GM18858 (cell line): ENCODE measurements around the gene SSX2.
"Not testable (repeated sequence)": the region's sequence is repeated elsewhere in the genome, so short reads cannot be mapped to it uniquely, and the experiment has no call there.

ENCODE experiments used
- ATAC-seq: cut with Tn5 transposase; IDR thresholded peaks from one replicate; pipeline ENCODE4 v1.9.1; 2021; ENCODE audit not compliant: unreplicated experiment

SSX2 gene

DNA sequence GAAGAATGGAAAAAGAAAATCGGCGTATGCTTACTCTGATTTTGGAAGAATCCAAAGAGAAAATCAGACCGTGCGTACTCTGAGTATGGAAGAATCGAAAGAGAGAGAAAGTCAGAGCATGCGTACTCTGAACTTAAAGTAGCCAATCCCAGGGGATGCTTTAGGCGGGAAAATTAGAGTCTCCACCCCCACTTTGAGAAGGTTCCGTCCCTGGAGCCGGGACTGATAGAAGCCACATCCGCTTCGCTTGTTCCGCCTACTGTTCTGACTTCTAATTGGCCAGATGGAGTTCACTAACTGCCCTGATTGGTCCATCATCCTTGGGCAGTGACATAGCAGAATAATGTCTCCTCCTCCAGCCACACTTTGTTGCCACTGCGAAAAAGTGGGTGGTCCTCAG lies at the start of gene SSX2:
TSS of gene SSX2 (minus strand) at position 101 of the 400 bp plus-strand sequence. CDS start 1,429 bp downstream, outside the sequence.
- ATAC-seq, result not testable (repeated sequence)

DNA sequence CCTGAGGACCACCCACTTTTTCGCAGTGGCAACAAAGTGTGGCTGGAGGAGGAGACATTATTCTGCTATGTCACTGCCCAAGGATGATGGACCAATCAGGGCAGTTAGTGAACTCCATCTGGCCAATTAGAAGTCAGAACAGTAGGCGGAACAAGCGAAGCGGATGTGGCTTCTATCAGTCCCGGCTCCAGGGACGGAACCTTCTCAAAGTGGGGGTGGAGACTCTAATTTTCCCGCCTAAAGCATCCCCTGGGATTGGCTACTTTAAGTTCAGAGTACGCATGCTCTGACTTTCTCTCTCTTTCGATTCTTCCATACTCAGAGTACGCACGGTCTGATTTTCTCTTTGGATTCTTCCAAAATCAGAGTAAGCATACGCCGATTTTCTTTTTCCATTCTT lies 44.0 kb upstream of the SSX2 start, which contains the start of gene SSX2B:
TSS of gene SSX2B (plus strand) at position 301 of the 400 bp plus-strand sequence. CDS start 1,429 bp downstream, outside the sequence.
- ATAC-seq, result not testable (repeated sequence)

DNA sequence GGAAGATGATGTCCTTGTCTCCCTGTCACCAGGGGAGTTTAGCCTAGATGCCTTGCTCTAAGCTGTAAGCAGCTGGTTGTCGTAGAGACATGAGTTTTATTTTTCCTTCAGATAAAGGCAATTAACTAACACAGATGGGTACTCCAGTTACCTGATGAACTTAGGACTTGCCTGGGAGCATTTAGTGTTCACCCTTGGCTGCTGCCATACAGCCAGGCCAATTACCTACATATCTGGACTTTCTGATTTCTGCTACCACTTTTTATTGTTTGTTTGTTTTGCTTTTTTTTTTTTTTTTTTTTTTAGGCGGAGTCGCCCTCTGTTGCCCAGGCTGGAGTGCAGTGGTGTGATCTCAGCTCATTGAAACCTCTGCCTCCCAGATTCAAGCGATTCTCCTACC lies 14.9 kb downstream of the SSX2 start:
- ATAC-seq, result not testable (repeated sequence)

GRCh38 chrX:52662218-52662617 lies 44.8 kb downstream of the SSX2 start:
- ATAC-seq, result not testable (repeated sequence)

DNA sequence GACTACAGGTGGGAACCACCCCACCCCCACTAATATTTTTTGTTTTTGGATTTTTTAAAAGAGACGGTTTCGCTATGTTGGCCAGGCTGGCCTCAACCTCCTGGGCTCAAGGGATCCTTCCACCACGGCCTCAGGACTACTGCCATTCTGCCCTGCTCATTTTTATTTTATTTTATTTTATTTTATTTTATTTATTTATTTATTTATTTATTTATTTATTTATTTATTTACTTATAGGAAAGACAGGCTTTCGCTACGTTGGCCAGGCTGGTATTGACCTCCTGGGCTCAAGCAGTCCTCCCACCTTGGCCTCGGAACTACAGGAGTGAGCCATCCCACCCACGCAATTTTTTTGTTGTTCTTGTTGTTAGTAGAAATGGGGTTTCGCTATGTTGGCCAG lies 51.5 kb downstream of the SSX2 start:
- ATAC-seq, result not testable (repeated sequence)

DNA sequence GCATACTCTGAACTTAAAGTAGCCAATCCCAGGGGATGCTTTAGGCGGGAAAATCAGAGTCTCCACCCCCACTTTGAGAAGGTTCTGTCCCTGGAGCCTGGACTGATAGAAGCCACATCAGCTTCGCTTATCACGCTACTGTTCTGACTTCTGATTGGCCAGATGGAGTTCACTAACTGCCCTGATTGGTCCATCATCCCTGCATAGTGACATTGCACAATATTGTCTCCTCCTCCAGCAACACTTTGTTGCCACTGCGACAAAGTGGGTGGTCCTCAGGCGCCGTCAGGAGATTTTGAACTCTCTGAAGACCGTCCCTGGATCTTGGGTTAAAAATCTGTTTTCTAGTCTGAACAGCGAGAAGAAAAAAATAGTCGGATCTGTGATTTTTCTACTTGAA lies 52.2 kb downstream of the SSX2 start, which contains the start of gene SSX7:
TSS of gene SSX7 (minus strand) at position 101 of the 400 bp plus-strand sequence. CDS start 1,428 bp downstream, outside the sequence.
- ATAC-seq, result not testable (repeated sequence)

GRCh38 chrX:52650676-52651075 lies 56.3 kb downstream of the SSX2 start:
- not testable (repeated sequence) for ATAC-seq

GRCh38 chrX:52648956-52649355 lies 58.0 kb downstream of the SSX2 start:
- not testable (repeated sequence) for ATAC-seq
